GM21381 (cell line): Measurements from ENCODE around the gene KRTAP5-10.
"Not testable (repeated sequence)": the region's sequence is repeated elsewhere in the genome, so short reads cannot be mapped to it uniquely, and the experiment has no call there.

Source experiments
- ATAC-seq: cut with Tn5 transposase; IDR thresholded peaks from one replicate; pipeline ENCODE4 v1.9.1; 2021; ENCODE audit warnings: mild to moderate bottlenecking, moderate library complexity; ENCODE audit not compliant: unreplicated experiment

KRTAP5-10 gene

GRCh38 chr11:71607520-71608216 lies 42.3 kb downstream of the KRTAP5-10 start:
- not testable (repeated sequence) for ATAC-seq

GRCh38 chr11:71608272-71608671 lies 42.9 kb downstream of the KRTAP5-10 start:
- ATAC-seq, result not testable (repeated sequence)

- ATAC-seq, result not testable (repeated sequence)
These were observed 46.0 kb downstream of the KRTAP5-10 start for GRCh38 chr11:71611218-71611910.

- ATAC-seq, result not testable (repeated sequence)
These were observed 48.6 kb downstream of the KRTAP5-10 start for GRCh38 chr11:71613931-71614330.

- not testable (repeated sequence) for ATAC-seq
These were observed 49.1 kb downstream of the KRTAP5-10 start for GRCh38 chr11:71614366-71614917.

GRCh38 chr11:71615003-71615402 lies 49.6 kb downstream of the KRTAP5-10 start:
- ATAC-seq, result not testable (repeated sequence)
